OCI-LY7 (cell line): ENCODE data around the gene ELOVL1. TPM values are rescaled to one million over a fixed set of nuclear protein-coding genes. Genes with fewer than 3 reads are reported as not detected.

ENCODE experiments used
- BruUV-seq: library from RNA; stranded (reverse); fragments of 400-500 nt; replicated peaks from 2 replicates; lab custom pipeline; 2021; lab: Mats Ljungman, UMichigan
- CTCF ChIA-PET: fragments of 300-600 bp; sonication (Branson Sonifier 250); formaldehyde crosslinking; loops from one replicate; lab custom pipeline; 2022; ENCODE audit warnings: antibody characterized with exemption; ENCODE audit not compliant: unreplicated experiment; lab: Charles Lee
- POLR2A ChIA-PET: fragments of 300-600 bp; sonication (Branson Sonifier 250); formaldehyde crosslinking; loops from one replicate; lab custom pipeline; 2022; ENCODE audit warnings: antibody characterized with exemption; lab: Charles Lee
- DNase-seq: peaks from one replicate; pipeline ENCODE4 v3.0.0-alpha.2; 2015; ENCODE audit warnings: low spot score
- H2AFZ ChIP-seq: fragments of 200-600 bp; sonication (generic), shearing (Covaris generic); 2 replicates; pipeline ENCODE4 v1.6.1; 2014; ENCODE audit warnings: mild to moderate bottlenecking, antibody characterized with exemption, low read length, moderate library complexity
- H3K27ac ChIP-seq: fragments of 200-600 bp; sonication (generic); 2 replicates; pipeline ENCODE4 v1.5.1; 2014; ENCODE audit warnings: mixed run types, low read depth, mild to moderate bottlenecking, moderate library complexity, low read length, inconsistent platforms; ENCODE audit not compliant: poor library complexity, severe bottlenecking
- H3K36me3 ChIP-seq: fragments of 200-600 bp; sonication (generic); 2 replicates; pipeline ENCODE4 v1.6.1; 2014; ENCODE audit warnings: mild to moderate bottlenecking, antibody characterized with exemption, low read length, moderate library complexity, mixed read lengths; ENCODE audit not compliant: insufficient read depth
- H3K4me1 ChIP-seq: fragments of 200-600 bp; sonication (generic); 2 replicates; pipeline ENCODE4 v1.5.1; 2014; ENCODE audit warnings: mild to moderate bottlenecking, low read length; ENCODE audit not compliant: insufficient read depth, poor library complexity, severe bottlenecking
- H3K4me2 ChIP-seq: fragments of 200-600 bp; sonication (generic); 2 replicates; pipeline ENCODE4 v1.6.1; 2014; ENCODE audit warnings: mild to moderate bottlenecking, low read length
- H3K4me3 ChIP-seq: fragments of 200-600 bp; sonication (generic); 2 replicates; pipeline ENCODE4 v1.5.1; 2014; ENCODE audit warnings: mild to moderate bottlenecking, low read depth, low read length; ENCODE audit not compliant: poor library complexity, severe bottlenecking
- H3K79me2 ChIP-seq: fragments of 200-600 bp; sonication (generic); 2 replicates; pipeline ENCODE4 v1.6.1; 2016; ENCODE audit warnings: low read depth, mild to moderate bottlenecking, low read length, moderate library complexity, mixed read lengths; ENCODE audit not compliant: insufficient read depth
- H3K9me2 ChIP-seq: fragments of 200-600 bp; sonication (generic); 2 replicates; pipeline ENCODE4 v1.6.1; 2016; ENCODE audit warnings: mild to moderate bottlenecking, low read length, mixed read lengths; ENCODE audit not compliant: insufficient read depth
- H3K9me3 ChIP-seq: fragments of 200-600 bp; sonication (generic); 2 replicates; pipeline ENCODE4 v1.6.1; 2014; ENCODE audit warnings: mild to moderate bottlenecking, mixed run types, low read length, mixed read lengths
- H4K20me1 ChIP-seq: fragments of 200-600 bp; sonication (generic); 2 replicates; pipeline ENCODE4 v1.6.1; 2014; ENCODE audit warnings: mild to moderate bottlenecking, antibody characterized with exemption, low read length, moderate library complexity, mixed read lengths; ENCODE audit not compliant: insufficient read depth
- EZH2phosphoT487 ChIP-seq: fragments of 200-600 bp; sonication (generic); IDR thresholded peaks from 2 replicates; pipeline ENCODE4 v1.6.1; 2018; ENCODE audit warnings: low read depth, borderline replicate concordance, mild to moderate bottlenecking, mixed run types, antibody characterized with exemption, low read length, moderate library complexity, mixed read lengths
- intact Hi-C: fragments of 100-400 bp; cut with micrococcal nuclease; formaldehyde crosslinking; loops from one replicate; pipeline ENCODE4 v1.10.0; 2022; ENCODE audit not compliant: unreplicated experiment
- total RNA-seq, 2 experiments: library from RNA; depleted of rRNA in 1 of 2; stranded (reverse); fragments of >200 nt in 1 of 2; shearing (Covaris generic) in 1 of 2; gene quantifications; 2 replicates each; pipeline ENCODE4 v1.2.3, GENCODE V29; 2014 to 2022
- TF ChIP-seq, protein P1 (sequence below): fragments of 200-600 bp; sonication (generic); conservative IDR thresholded peaks from 2 replicates; pipeline ENCODE4 v1.5.1; 2014; ENCODE audit warnings: mild to moderate bottlenecking, antibody characterized with exemption, low read length, moderate library complexity, mixed read lengths

The ELOVL1 gene
- total RNA-seq, 2 experiments from 2014 or later = 35.9 to 43.9 TPM

DNA sequence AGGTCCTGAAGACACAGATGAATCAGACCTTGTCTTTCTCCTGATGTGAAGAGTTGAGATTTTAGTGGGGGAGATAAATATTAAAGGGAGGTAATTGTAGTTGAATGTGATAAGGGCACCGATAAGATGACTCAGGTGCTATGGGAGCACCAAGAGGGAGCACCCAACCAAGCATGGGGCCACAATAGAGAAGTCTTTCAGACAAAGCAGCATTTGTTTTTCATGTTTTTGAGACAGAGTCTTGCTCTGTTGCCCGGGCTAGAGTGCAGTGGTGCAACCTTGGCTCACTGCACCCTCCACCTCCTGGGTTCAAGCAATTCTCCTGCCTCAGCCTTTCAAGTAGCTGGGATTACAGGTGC, 38.0 kb upstream of the ELOVL1 start:
- Histone ChIP-seq H4K20me1 (no peaks in the 10 kb centered on the region), H3K9me3 (no peaks in the 10 kb centered on the region), H3K9me2 (no peaks in the 10 kb centered on the region), H3K79me2 (no peaks in the 10 kb centered on the region), H2AFZ (no peak overlapping the region), H3K36me3 (peaks cover 63% of the 10 kb centered on the region), H3K4me2 (no peak overlapping the region), H3K4me3 (no peak overlapping the region), H3K27ac (no peak overlapping the region), H3K4me1 (no peaks in the 10 kb centered on the region)
- POLR2A ChIA-PET = interaction anchor here (0.6 kb wide), 1 partner anchor 322 kb away, joined by 3 read pairs; no protein-coding TSS in a partner anchor
- no peak for DNase-seq
- intact Hi-C loops = no loop called here
- CTCF ChIA-PET = no interaction called here
- BruUV-seq = no TSS peak
- TF ChIP-seq, protein P1, sequence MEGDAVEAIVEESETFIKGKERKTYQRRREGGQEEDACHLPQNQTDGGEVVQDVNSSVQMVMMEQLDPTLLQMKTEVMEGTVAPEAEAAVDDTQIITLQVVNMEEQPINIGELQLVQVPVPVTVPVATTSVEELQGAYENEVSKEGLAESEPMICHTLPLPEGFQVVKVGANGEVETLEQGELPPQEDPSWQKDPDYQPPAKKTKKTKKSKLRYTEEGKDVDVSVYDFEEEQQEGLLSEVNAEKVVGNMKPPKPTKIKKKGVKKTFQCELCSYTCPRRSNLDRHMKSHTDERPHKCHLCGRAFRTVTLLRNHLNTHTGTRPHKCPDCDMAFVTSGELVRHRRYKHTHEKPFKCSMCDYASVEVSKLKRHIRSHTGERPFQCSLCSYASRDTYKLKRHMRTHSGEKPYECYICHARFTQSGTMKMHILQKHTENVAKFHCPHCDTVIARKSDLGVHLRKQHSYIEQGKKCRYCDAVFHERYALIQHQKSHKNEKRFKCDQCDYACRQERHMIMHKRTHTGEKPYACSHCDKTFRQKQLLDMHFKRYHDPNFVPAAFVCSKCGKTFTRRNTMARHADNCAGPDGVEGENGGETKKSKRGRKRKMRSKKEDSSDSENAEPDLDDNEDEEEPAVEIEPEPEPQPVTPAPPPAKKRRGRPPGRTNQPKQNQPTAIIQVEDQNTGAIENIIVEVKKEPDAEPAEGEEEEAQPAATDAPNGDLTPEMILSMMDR = no peak
- TF ChIP-seq EZH2phosphoT487 = no peak

DNA sequence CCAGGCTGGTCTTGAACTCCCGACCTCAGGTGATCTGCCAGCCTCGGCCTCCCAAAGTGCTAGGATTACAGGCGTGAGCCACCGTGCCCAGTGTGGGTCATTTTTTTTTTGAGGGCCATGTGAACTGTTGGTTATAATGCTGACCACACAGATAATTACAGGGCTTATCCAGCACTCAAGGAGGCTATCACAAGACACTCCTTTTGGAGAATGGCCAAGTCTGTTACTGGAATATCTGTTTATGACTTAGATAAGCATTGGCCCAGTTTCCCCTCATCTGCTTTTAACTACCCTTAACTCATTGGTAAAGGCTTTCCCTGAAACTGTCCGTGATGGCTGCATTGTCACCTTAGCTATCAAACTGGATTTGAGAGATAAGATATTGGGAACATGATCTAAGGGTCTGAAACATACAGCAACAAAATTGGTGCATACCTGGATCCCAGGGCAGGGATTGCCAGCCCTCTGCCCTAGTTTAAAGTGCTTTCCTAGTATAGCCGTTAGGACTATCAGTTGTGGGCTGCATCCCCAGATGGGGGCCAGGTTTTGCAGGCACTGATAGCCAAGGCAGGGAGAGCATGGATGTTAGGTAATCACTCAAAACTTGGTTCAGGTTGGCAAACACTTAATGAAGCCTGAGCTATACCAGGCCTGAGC, 37.5 kb upstream of the ELOVL1 start:
- no peak overlapping the region for H3K4me2 ChIP-seq

DNA sequence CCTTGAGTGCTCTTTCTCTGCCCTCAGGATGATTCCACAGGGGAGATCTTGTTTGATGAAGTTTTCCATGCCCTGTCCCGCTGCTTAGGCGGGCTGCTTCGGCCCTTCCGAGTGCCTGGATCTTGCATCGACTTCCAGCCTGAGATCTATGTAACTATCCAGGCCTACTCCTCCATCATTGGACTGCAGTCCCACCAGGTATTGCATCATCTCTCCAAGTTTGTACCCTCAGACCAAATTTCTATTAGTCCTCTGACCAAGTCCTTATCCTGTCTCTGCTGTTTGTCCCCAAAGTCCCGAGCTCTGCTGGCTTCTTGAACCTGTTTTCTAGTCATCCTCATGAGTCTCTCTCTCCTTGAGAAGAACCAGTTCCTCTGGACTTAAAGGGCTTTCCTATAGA, 36.5 kb upstream of the ELOVL1 start:
- H3K4me3 ChIP-seq = no peak overlapping the region
- no peaks in the 10 kb centered on the region for H3K9me3 ChIP-seq
- H4K20me1 ChIP-seq = no peaks in the 10 kb centered on the region
- H3K36me3 ChIP-seq = peaks cover 56% of the 10 kb centered on the region
- no peaks in the 10 kb centered on the region for H3K79me2 ChIP-seq
- intact Hi-C loops = no loop called here
- H3K9me2 ChIP-seq = no peaks in the 10 kb centered on the region
- H3K27ac ChIP-seq = no peak overlapping the region
- TF ChIP-seq EZH2phosphoT487 = no peak
- TF ChIP-seq, protein P1 = no peak
- ChIA-PET POLR2A (no interaction called here), CTCF (no interaction called here)
- H3K4me2 ChIP-seq = no peak overlapping the region
- BruUV-seq = no TSS peak
- DNase-seq = no peak
- H2AFZ ChIP-seq = no peak overlapping the region
- no peaks in the 10 kb centered on the region for H3K4me1 ChIP-seq

More for the DNA sequence above, 37.5 kb upstream of the ELOVL1 start:
- TF ChIP-seq, protein P1 = no peak
- TF ChIP-seq EZH2phosphoT487 = no peak
- no peak overlapping the region for H3K4me3 ChIP-seq
- ChIA-PET CTCF (no interaction called here), POLR2A (interaction anchor here (0.6 kb wide), 1 partner anchor 321 kb away, joined by 3 read pairs; no protein-coding TSS in a partner anchor)
- H3K9me2 ChIP-seq = no peaks in the 10 kb centered on the region
- no peaks in the 10 kb centered on the region for H4K20me1 ChIP-seq
- no peaks in the 10 kb centered on the region for H3K4me1 ChIP-seq
- no TSS peak for BruUV-seq
- H3K27ac ChIP-seq = no peak overlapping the region
- H3K9me3 ChIP-seq = no peaks in the 10 kb centered on the region
- no peaks in the 10 kb centered on the region for H3K79me2 ChIP-seq
- H3K36me3 ChIP-seq = peaks cover 63% of the 10 kb centered on the region
- DNase-seq = no peak
- no peak overlapping the region for H2AFZ ChIP-seq
- intact Hi-C loops = no loop called here
